SK-N-MC (cell line): ENCODE measurements around the gene MAP3K5.
A peak's percentile ranks its signal among the peaks of the same experiment; 100 is the strongest.
"Not testable (repeated sequence)": the region's sequence is repeated elsewhere in the genome, so short reads cannot be mapped to it uniquely, and the experiment has no call there.

ENCODE experiments used
- DNase-seq: peaks from one replicate; pipeline ENCODE4 v3.0.0-alpha.2; 2011; ENCODE audit warnings: low read depth, low spot score
- H3K27ac ChIP-seq: fragments of 200-600 bp; sonication (generic); 2 replicates; pipeline ENCODE4 v1.5.1; 2016; ENCODE audit warnings: mixed run types
- H3K36me3 ChIP-seq: fragments of 200-600 bp; sonication (generic); 2 replicates; pipeline ENCODE4 v1.6.1; 2017; ENCODE audit warnings: antibody characterized with exemption, low read length, mixed read lengths; ENCODE audit not compliant: insufficient read depth
- H3K4me3 ChIP-seq: fragments of 200-600 bp; sonication (generic); 2 replicates; pipeline ENCODE4 v1.5.1; 2016
- H3K9ac ChIP-seq: fragments of 200-600 bp; sonication (generic); 2 replicates; pipeline ENCODE4 v1.8.0; 2017; ENCODE audit warnings: mixed run types, mixed read lengths; ENCODE audit not compliant: insufficient read length
- H3K9me3 ChIP-seq: fragments of 200-600 bp; sonication (generic); 2 replicates; pipeline ENCODE4 v1.6.1; 2017; ENCODE audit warnings: low read depth, mild to moderate bottlenecking, antibody characterized with exemption, low read length, moderate library complexity, mixed read lengths
- EZH2 ChIP-seq: fragments of 200-600 bp; sonication (generic); IDR thresholded peaks from one replicate; pipeline ENCODE4 v1.6.1; 2017; ENCODE audit warnings: antibody characterized with exemption
- FOXP2 ChIP-seq: optimal IDR thresholded peaks from 2 replicates; pipeline ENCODE3; 2011; ENCODE audit warnings: mild to moderate bottlenecking, moderate library complexity; ENCODE audit not compliant: insufficient read depth; ENCODE audit errors: extremely low read length, control extremely low read depth
- POLR2AphosphoS5 ChIP-seq: IDR thresholded peaks from 2 replicates; pipeline ENCODE4 v1.6.1; 2012; ENCODE audit warnings: mild to moderate bottlenecking, low read depth, low read length, borderline replicate concordance

Gene MAP3K5

DNA sequence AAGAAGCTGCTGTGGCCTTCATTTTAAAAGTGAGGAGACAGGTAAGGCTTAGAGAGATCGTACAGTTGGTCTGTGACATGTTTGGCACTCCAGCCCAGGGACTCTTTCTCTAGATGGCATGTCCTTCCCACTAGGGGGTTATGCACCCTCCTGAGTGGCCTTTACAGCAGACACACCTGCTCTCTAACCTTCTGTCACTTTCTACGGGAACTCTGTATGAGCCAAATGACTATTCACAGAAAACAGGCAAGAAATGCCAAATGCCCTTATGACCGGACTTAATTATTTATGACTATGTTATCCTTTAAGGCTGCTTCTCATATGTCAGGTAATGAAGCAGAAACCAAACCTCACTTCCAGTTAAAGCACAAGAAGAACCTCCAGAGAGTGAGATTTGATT is 91.2 kb downstream of the MAP3K5 start:
- no peak for DNase-seq
- no peak overlapping the region for H3K9ac ChIP-seq
- peaks cover 15% of the 10 kb centered on the region for H3K36me3 ChIP-seq
- H3K27ac ChIP-seq, result no peak overlapping the region
- H3K4me3 ChIP-seq, result no peak overlapping the region
- TF ChIP-seq EZH2 (no peak), FOXP2 (no peak), POLR2AphosphoS5 (no peak)
- no peaks in the 10 kb centered on the region for H3K9me3 ChIP-seq

DNA sequence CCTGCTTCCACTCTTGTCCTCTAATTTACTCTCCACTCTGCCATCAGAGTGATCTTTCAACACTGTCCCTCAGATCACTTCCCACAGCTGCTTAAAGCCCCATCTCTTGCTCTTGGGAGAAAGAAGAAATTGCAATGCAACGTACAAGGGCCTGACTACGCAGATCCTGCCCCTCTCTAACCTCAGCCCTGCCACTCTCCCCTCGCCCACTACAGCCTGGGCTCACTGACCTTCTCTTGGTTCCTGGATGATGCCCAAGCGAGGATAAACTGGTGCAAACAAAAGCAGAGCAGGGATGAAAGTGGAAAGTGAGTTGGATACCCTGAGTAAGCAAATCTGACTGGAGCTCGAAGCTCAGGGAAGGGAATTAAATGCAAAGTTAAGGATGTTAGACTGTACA is 92.9 kb downstream of the MAP3K5 start:
- Histone ChIP-seq H3K9ac (no peak overlapping the region), H3K4me3 (no peak overlapping the region), H3K9me3 (no peaks in the 10 kb centered on the region), H3K27ac (no peak overlapping the region), H3K36me3 (peaks cover 16% of the 10 kb centered on the region; the same call in 1 of the 2 replicates)
- DNase-seq, result no peak
- TF ChIP-seq EZH2 (no peak), FOXP2 (no peak), POLR2AphosphoS5 (no peak)

GRCh38 chr6:136696783-136697364 is 95.4 kb downstream of the MAP3K5 start:
- Histone ChIP-seq H3K4me3 (peak overlapping the region; percentile 18; the same call in 1 of the 2 replicates), H3K9ac (no peak overlapping the region), H3K36me3 (peaks cover 22% of the 10 kb centered on the region; the same call in 1 of the 2 replicates), H3K9me3 (no peaks in the 10 kb centered on the region), H3K27ac (peak overlapping the region; percentile 64; the same call in 1 of the 2 replicates)
- TF ChIP-seq EZH2 (no peak), POLR2AphosphoS5 (no peak), FOXP2 (no peak)
- no peak for DNase-seq

GRCh38 chr6:136696238-136696637 is 96.0 kb downstream of the MAP3K5 start:
- Histone ChIP-seq H3K4me3 (no peak overlapping the region), H3K9me3 (no peaks in the 10 kb centered on the region), H3K9ac (no peak overlapping the region), H3K27ac (peak overlapping the region; percentile 64; the same call in 1 of the 2 replicates), H3K36me3 (peaks cover 22% of the 10 kb centered on the region)
- no peak for DNase-seq
- TF ChIP-seq POLR2AphosphoS5, result no peak
- no peak for TF ChIP-seq FOXP2
- TF ChIP-seq EZH2, result no peak

DNA sequence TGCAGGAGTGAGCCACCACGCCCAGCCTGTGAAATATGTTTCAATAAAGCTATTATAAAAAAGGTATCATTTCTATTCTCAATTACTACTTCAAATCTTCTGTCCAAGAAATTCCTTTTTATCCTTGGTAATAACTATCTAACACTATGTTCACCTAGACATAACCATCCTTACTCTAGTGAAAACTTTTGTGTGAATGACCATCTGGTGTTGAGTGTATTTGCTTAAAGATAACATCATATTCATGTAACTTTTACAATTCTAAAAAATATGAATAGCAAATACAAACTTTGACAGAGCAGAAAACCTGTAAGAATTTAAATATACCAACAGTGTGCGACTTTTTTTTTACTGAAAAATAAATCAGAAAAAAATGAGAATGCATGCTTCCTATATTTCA is 96.9 kb downstream of the MAP3K5 start:
- no peak for TF ChIP-seq EZH2
- TF ChIP-seq POLR2AphosphoS5, result no peak
- no peak for TF ChIP-seq FOXP2
- Histone ChIP-seq H3K9me3 (no peaks in the 10 kb centered on the region), H3K4me3 (no peak overlapping the region), H3K36me3 (peaks cover 22% of the 10 kb centered on the region), H3K27ac (peak overlapping the region; percentile 38; the same call in 1 of the 2 replicates), H3K9ac (no peak overlapping the region)
- DNase-seq, result no peak

DNA sequence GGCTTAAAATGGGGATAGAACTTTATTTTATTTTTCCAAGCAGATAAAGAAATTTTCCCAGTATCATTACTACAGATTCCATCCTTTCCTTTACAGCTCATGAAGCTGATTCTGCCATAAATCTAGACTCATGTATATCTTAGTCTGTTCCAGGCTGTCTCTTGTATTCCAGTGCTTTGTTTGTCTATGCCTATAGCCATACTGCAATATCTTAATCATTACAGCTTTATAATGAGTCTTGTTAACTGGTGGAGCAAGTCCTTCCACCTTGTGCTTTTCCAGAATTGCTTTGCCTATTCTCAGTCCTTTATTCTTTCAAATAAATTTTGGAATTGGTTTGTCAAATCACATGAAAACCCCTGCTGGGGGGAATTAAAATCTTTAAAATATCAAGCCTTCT is 99.2 kb downstream of the MAP3K5 start:
- H3K27ac ChIP-seq, result no peak overlapping the region
- TF ChIP-seq FOXP2, result no peak
- H3K4me3 ChIP-seq, result no peak overlapping the region
- H3K9ac ChIP-seq, result no peak overlapping the region
- no peak for DNase-seq
- no peaks in the 10 kb centered on the region for H3K9me3 ChIP-seq
- H3K36me3 ChIP-seq, result peaks cover 22% of the 10 kb centered on the region

DNA sequence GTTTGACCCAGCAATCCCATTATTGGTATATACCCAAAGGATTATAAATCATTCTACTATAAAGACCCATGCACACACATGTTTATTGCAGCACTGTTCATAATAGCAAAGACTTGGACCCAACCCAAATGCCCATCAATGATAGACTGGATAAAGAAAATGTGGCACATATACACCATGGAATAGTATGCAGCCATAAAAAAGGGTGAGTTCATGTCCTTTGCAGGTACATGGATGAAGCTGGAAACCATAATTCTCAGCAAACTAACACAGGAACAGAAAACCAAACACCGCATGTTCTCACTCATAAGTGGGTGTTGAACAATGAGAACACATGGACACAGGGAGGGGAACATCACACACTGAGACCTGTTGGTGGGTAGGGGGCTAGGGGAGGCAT is 104.4 kb downstream of the MAP3K5 start:
- DNase-seq, result not testable (repeated sequence)

GRCh38 chr6:136685540-136686108 is 106.7 kb downstream of the MAP3K5 start:
- no peak for TF ChIP-seq FOXP2
- no peak for TF ChIP-seq POLR2AphosphoS5
- no peak for TF ChIP-seq EZH2
- Histone ChIP-seq H3K27ac (no peak overlapping the region), H3K4me3 (no peak overlapping the region), H3K9ac (no peak overlapping the region), H3K36me3 (peaks cover 5% of the 10 kb centered on the region), H3K9me3 (no peaks in the 10 kb centered on the region)
- no peak for DNase-seq

More for the DNA sequence above, 104.4 kb downstream of the MAP3K5 start:
- not testable (repeated sequence) for H3K9ac ChIP-seq, H3K9me3 ChIP-seq, H3K36me3 ChIP-seq, H3K4me3 ChIP-seq, H3K27ac ChIP-seq

GRCh38 chr6:136684466-136684865 is 107.8 kb downstream of the MAP3K5 start:
- peaks cover 3% of the 10 kb centered on the region for H3K36me3 ChIP-seq
- no peak overlapping the region for H3K4me3 ChIP-seq
- TF ChIP-seq POLR2AphosphoS5 (no peak), EZH2 (no peak), FOXP2 (no peak)
- H3K27ac ChIP-seq, result no peak overlapping the region
- no peaks in the 10 kb centered on the region for H3K9me3 ChIP-seq
- no peak for DNase-seq
- H3K9ac ChIP-seq, result no peak overlapping the region
